Mesothelial cell of epicardium (in vitro differentiated cells): ENCODE data around the gene LYG2. TPM values are rescaled to one million over a fixed set of nuclear protein-coding genes. Genes with fewer than 3 reads are reported as not detected.
"Not testable (repeated sequence)": the region's sequence is repeated elsewhere in the genome, so short reads cannot be mapped to it uniquely, and the experiment has no call there.

Experiments used
- DNase-seq, 2 experiments: peaks; one replicate each; pipeline ENCODE4 v3.0.0; 2021; ENCODE audit warnings: low spot score in 2 of 2; ENCODE audit not compliant: unreplicated experiment in 2 of 2
- H3K27ac Mint-ChIP-seq: 2 replicates; pipeline ENCODE4 v1.8.0; 2021; ENCODE audit warnings: mixed read lengths
- H3K27me3 Mint-ChIP-seq: 2 replicates; pipeline ENCODE4 v1.8.0; 2021; ENCODE audit warnings: low read depth, mixed read lengths
- H3K36me3 Mint-ChIP-seq: 2 replicates; pipeline ENCODE4 v1.8.0; 2021; ENCODE audit warnings: mixed read lengths
- H3K4me1 Mint-ChIP-seq: 2 replicates; pipeline ENCODE4 v1.8.0; 2021; ENCODE audit warnings: mixed read lengths
- H3K4me3 Mint-ChIP-seq: 2 replicates; pipeline ENCODE4 v1.8.0; 2021; ENCODE audit warnings: mild to moderate bottlenecking, moderate library complexity, mixed read lengths
- H3K9me3 Mint-ChIP-seq: 2 replicates; pipeline ENCODE4 v1.8.0; 2021; ENCODE audit warnings: mixed read lengths
- CTCF ChIP-seq: fragments of 200-600 bp; sonication (generic); IDR thresholded peaks from one replicate; pipeline ENCODE4 v1.5.0; 2021; ENCODE audit warnings: antibody characterized with exemption; ENCODE audit not compliant: unreplicated experiment
- total RNA-seq: library from RNA; stranded (reverse); gene quantifications from 3 replicates; pipeline ENCODE4 v1.2.1, GENCODE V29; 2021

The LYG2 gene
- total RNA-seq: not detected in 3 replicates

GRCh38 chr2:99255491-99256318 lies at the start of gene LYG2:
TSS of gene LYG2 (minus strand) at chr2:99255666. CDS start at chr2:99254260, 1,406 bp downstream.
- Mint-ChIP-seq H3K9me3 (peaks cover 13% of the 10 kb centered on the region), H3K4me1 (no peaks in the 10 kb centered on the region), H3K27me3 (no peaks in the 10 kb centered on the region), H3K4me3 (no peak within 1 kb of the TSS), H3K27ac (no peak within 1 kb of the TSS), H3K36me3 (peaks cover 3% of the 10 kb centered on the region)
- TF ChIP-seq CTCF: no peak
- DNase-seq: no peak

GRCh38 chr2:99301097-99301496 lies 45.6 kb upstream of the LYG2 start, which contains the start of gene LYG1:
TSS of gene LYG1 (minus strand) at chr2:99301197. CDS start at chr2:99295670, 5,527 bp downstream.
- not testable (repeated sequence) for H3K36me3 Mint-ChIP-seq, H3K4me3 Mint-ChIP-seq

DNA sequence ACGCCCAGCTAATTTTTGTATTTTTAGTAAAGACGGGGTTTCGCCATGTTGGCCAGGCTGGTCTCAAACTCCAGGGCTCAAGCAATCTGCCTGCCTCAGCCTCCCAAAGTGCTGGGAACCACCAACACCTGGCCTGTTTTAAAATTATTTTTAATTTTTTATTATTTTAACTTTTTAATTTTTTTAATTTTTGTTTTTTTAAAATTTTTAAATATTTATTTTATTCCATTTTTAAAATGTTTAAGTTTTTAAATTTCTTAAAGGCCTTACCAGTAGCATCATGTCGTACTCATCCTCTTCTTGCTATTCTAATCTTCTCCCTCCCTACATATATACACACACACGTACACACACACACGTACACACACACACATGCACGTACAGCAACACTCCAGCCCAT lies 44.1 kb upstream of the LYG2 start:
- TF ChIP-seq CTCF: no peak
- Mint-ChIP-seq H3K27me3 (no peaks in the 10 kb centered on the region), H3K36me3 (peaks cover 2% of the 10 kb centered on the region), H3K9me3 (peaks cover 4% of the 10 kb centered on the region), H3K4me3 (no peak overlapping the region), H3K4me1 (no peaks in the 10 kb centered on the region), H3K27ac (no peak overlapping the region)
- DNase-seq: no peak

More at GRCh38 chr2:99301097-99301496, 45.6 kb upstream of the LYG2 start, which contains the start of gene LYG1:
- H3K27ac Mint-ChIP-seq, H3K27me3 Mint-ChIP-seq, H3K9me3 Mint-ChIP-seq, DNase-seq, H3K4me1 Mint-ChIP-seq: not testable (repeated sequence)

- Mint-ChIP-seq H3K27me3 (no peaks in the 10 kb centered on the region), H3K27ac (no peak overlapping the region), H3K9me3 (peaks cover 4% of the 10 kb centered on the region), H3K4me3 (no peak overlapping the region), H3K36me3 (no peaks in the 10 kb centered on the region), H3K4me1 (no peaks in the 10 kb centered on the region)
- no peak for DNase-seq
- no peak for TF ChIP-seq CTCF
These were observed 42.5 kb upstream of the LYG2 start for GRCh38 chr2:99297994-99298393.

DNA sequence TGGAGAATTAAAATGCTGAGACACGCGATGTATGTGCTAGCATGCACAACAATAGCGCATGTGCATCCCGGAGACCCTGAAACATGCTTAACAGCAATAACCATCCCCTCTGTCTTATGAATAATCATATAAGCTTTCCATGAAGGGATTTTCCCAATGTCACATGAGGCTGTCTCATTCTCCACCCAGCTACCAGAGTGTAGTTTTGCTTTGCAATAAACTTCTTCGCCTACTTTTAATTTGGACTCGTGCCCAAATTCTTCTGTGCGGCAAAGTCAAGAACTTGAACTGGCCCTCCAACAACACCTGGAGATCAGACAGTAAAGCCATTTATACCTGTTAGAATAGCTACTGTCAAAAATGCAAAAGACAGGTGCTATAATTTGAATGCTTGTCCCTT lies 30.1 kb upstream of the LYG2 start:
- Mint-ChIP-seq H3K4me3 (no peak overlapping the region), H3K27me3 (no peaks in the 10 kb centered on the region), H3K27ac (no peak overlapping the region), H3K4me1 (no peaks in the 10 kb centered on the region), H3K36me3 (peaks cover 8% of the 10 kb centered on the region), H3K9me3 (peaks cover 2% of the 10 kb centered on the region)
- no peak for DNase-seq
- no peak for TF ChIP-seq CTCF

- TF ChIP-seq CTCF: no peak
- no peak overlapping the region for H3K27ac Mint-ChIP-seq
- peaks cover 24% of the 10 kb centered on the region for H3K36me3 Mint-ChIP-seq
- DNase-seq: no peak
- no peaks in the 10 kb centered on the region for H3K4me1 Mint-ChIP-seq
- H3K27me3 Mint-ChIP-seq: no peaks in the 10 kb centered on the region
- no peak overlapping the region for H3K4me3 Mint-ChIP-seq
- peaks cover 26% of the 10 kb centered on the region for H3K9me3 Mint-ChIP-seq
These were observed 24.7 kb upstream of the LYG2 start for GRCh38 chr2:99279969-99280695.
